ENCODE results near the gene CSF1R. TPM values are rescaled to one million over a fixed set of nuclear protein-coding genes. Genes with fewer than 3 reads are reported as not detected.

CSF1R gene
- total RNA-seq, 3 donors from 2014 or later (not counting 1 experiment from before 2014, with no cell fraction given), result 4.9 to 39.0 (median 7.8) TPM

DNA sequence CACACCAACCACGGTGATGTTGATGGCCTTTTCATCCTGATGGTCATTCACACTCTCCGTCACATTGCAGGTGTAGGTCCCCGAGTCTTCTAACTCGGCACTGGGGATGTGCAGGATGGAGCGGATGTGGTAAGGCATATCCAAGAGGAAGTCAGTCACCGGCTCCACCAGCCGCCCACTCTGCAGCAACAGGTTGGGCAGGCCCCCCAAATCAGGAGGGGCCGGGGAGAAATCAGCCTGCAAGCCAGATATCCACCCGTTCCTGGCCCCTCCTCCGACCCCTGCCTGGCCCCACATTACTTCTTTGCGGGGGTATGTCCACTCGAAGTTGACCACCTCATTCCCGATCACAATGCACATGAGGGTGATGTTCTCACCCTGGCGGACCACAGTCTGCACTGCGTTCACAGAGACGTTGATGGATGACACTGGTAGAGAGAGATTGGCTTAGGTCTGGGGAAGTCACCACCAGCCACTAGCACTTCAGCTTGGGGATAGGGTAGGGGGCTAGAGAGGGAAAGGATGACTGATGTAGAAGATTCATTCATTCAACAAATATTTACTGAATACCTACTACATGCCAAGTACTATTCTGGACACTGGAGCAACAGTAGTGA lies 47.3 kb upstream of the CSF1R start:
- Histone ChIP-seq H3K4me3 (ENCODE audit: low read length) (no peak overlapping the region), H3K36me3 (ENCODE audit: control insufficient read depth, insufficient read depth, low read length) (no peaks in the 10 kb centered on the region), H3K4me1 (ENCODE audit: control insufficient read depth, insufficient read depth, low read length) (peaks cover 27% of the 10 kb centered on the region), H3K27ac (ENCODE audit: low read length) (no peak overlapping the region), H3K9me3 (ENCODE audit: control insufficient read depth, insufficient read depth, low read length) (no peaks in the 10 kb centered on the region), H3K27me3 (ENCODE audit: control insufficient read depth, insufficient read depth, low read length) (no peaks in the 10 kb centered on the region)
- Mint-ChIP-seq H3K4me3 (no peak overlapping the region), H3K27me3 (ENCODE audit: low read depth in 2 of 2) (no peaks in the 10 kb centered on the region), H3K9me3 (no peaks in the 10 kb centered on the region), H3K36me3 (no peaks in the 10 kb centered on the region), H3K4me1 (peaks cover 21 to 38% of the 10 kb centered on the region in 2 donors), H3K27ac (no peak overlapping the region)
- TF ChIP-seq, protein P1, sequence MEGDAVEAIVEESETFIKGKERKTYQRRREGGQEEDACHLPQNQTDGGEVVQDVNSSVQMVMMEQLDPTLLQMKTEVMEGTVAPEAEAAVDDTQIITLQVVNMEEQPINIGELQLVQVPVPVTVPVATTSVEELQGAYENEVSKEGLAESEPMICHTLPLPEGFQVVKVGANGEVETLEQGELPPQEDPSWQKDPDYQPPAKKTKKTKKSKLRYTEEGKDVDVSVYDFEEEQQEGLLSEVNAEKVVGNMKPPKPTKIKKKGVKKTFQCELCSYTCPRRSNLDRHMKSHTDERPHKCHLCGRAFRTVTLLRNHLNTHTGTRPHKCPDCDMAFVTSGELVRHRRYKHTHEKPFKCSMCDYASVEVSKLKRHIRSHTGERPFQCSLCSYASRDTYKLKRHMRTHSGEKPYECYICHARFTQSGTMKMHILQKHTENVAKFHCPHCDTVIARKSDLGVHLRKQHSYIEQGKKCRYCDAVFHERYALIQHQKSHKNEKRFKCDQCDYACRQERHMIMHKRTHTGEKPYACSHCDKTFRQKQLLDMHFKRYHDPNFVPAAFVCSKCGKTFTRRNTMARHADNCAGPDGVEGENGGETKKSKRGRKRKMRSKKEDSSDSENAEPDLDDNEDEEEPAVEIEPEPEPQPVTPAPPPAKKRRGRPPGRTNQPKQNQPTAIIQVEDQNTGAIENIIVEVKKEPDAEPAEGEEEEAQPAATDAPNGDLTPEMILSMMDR (IDR thresholded peaks at IDR 0.05), result no peak
- intact Hi-C loops (cut with micrococcal nuclease), result no loop called here
- no peak for DNase-seq
- 88% methylated on average over 16 of the region's 16 CpGs for WGBS (ENCODE audit: insufficient coverage)
- ATAC-seq, result no peak

DNA sequence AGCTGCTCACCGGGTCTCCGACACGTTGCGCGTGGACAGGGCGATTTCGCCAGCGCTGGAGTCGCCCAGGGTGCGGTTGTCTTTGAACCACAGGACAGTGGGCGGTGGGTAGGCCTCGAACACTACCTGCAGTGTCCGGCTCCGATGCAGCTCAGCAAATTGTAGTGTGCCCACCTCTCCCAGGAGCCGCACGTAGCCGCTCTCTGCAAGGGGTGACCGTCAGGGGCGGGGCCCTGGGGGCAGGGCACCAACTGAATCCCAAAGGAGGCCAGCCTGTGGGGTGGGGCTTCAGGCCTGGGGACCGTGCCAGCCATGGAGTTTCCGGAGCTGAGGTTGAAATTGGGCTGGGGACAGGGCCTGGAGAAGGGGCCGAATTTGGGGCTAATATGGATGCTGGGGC lies 46.4 kb upstream of the CSF1R start:
- H3K27ac ChIP-seq (ENCODE audit: low read length), result no peak overlapping the region
- Mint-ChIP-seq H3K4me3 (no peak overlapping the region), H3K9me3 (no peaks in the 10 kb centered on the region), H3K36me3 (no peaks in the 10 kb centered on the region), H3K27ac (no peak overlapping the region), H3K27me3 (ENCODE audit: low read depth in 2 of 2) (peaks cover 0 to 3% of the 10 kb centered on the region in 2 donors), H3K4me1 (peaks cover 21 to 42% of the 10 kb centered on the region in 2 donors)
- H3K27me3 ChIP-seq (ENCODE audit: control insufficient read depth, insufficient read depth, low read length), result no peaks in the 10 kb centered on the region
- H3K4me3 ChIP-seq (ENCODE audit: low read length), result no peak overlapping the region
- ATAC-seq (no peak), DNase-seq (no peak)
- H3K9me3 ChIP-seq (ENCODE audit: control insufficient read depth, insufficient read depth, low read length), result no peaks in the 10 kb centered on the region
- 93% methylated on average over 22 of the region's 22 CpGs for WGBS (ENCODE audit: insufficient coverage)
- TF ChIP-seq, protein P1 (IDR thresholded peaks at IDR 0.05), result no peak
- H3K4me1 ChIP-seq (ENCODE audit: control insufficient read depth, insufficient read depth, low read length), result peaks cover 27% of the 10 kb centered on the region
- no peaks in the 10 kb centered on the region for H3K36me3 ChIP-seq (ENCODE audit: control insufficient read depth, insufficient read depth, low read length)
- intact Hi-C loops (cut with micrococcal nuclease), result no loop called here

DNA sequence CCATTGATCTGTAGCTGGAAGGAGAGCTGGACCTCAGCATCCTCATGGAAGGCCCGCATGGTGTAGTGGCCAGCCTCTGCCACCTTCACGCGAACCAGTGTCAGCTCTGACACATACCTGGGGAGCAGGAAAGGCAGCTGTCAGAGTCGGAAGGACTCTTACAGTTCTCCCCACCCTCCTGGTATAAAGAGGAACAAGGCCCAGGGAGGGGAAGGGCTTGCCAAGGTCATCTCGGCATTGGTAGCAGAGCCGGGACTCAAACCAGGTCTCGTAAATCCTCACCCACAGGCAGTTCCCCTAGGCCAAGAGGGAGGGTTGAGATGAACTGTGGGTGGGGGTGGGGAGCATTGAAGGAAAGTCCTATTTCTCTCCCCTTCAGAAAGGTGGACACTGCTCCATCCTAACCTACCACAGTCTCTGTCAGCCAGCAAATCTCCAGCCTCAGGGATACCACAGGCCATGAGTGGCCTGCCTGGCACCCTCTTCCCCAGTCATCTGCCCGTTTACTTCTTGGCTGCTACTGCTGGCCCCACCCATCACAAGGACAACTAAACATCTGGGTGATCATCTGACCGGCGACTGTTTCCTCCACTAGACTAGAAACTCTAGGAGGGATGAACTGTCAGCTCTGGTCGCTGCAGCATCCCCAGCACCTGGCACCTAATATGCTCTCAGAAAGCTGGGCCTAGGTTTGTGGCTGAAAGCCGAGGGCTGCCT lies 45.8 kb upstream of the CSF1R start:
- peaks cover 21 to 43% of the 10 kb centered on the region in 2 donors for H3K4me1 Mint-ChIP-seq
- TF ChIP-seq, protein P1 (IDR thresholded peaks at IDR 0.05), result no peak
- no peaks in the 10 kb centered on the region for H3K9me3 Mint-ChIP-seq
- Histone ChIP-seq H3K4me1 (ENCODE audit: control insufficient read depth, insufficient read depth, low read length) (peaks cover 27% of the 10 kb centered on the region), H3K27me3 (ENCODE audit: control insufficient read depth, insufficient read depth, low read length) (no peaks in the 10 kb centered on the region), H3K4me3 (ENCODE audit: low read length) (no peak overlapping the region), H3K36me3 (ENCODE audit: control insufficient read depth, insufficient read depth, low read length) (no peaks in the 10 kb centered on the region), H3K9me3 (ENCODE audit: control insufficient read depth, insufficient read depth, low read length) (no peaks in the 10 kb centered on the region), H3K27ac (ENCODE audit: low read length) (no peak overlapping the region)
- H3K4me3 Mint-ChIP-seq, result no peak overlapping the region
- 58% methylated on average over 11 of the region's 12 CpGs for WGBS (ENCODE audit: insufficient coverage)
- ATAC-seq (no peak), DNase-seq (no peak)
- no peaks in the 10 kb centered on the region for H3K36me3 Mint-ChIP-seq
- intact Hi-C loops (cut with micrococcal nuclease), result loop anchor here (2.0 kb wide), 1 partner anchor 43 kb away; no protein-coding TSS in a partner anchor
- peaks cover 0 to 3% of the 10 kb centered on the region in 2 donors for H3K27me3 Mint-ChIP-seq (ENCODE audit: low read depth in 2 of 2)
- no peak overlapping the region for H3K27ac Mint-ChIP-seq
